KMS-11 (cell line): Measurements from ENCODE around the gene ZDHHC16.
A peak's percentile ranks its signal among the peaks of the same experiment; 100 is the strongest.
"Not testable (repeated sequence)": the region's sequence is repeated elsewhere in the genome, so short reads cannot be mapped to it uniquely, and the experiment has no call there.

Experiments used
- H2AFZ ChIP-seq: fragments of 200-600 bp; sonication (generic); 2 replicates; pipeline ENCODE4 v1.6.1; 2016; ENCODE audit warnings: antibody characterized with exemption, mixed run types, low read depth
- H3K27ac ChIP-seq: fragments of 200-600 bp; sonication (generic); 2 replicates; pipeline ENCODE4 v1.6.1; 2016; ENCODE audit warnings: mild to moderate bottlenecking, mixed run types
- H3K27me3 ChIP-seq: fragments of 200-600 bp; sonication (generic); 2 replicates; pipeline ENCODE4 v1.6.1; 2017; ENCODE audit warnings: mild to moderate bottlenecking, low read depth, mixed run types, moderate library complexity; ENCODE audit not compliant: insufficient read depth
- H3K36me3 ChIP-seq: fragments of 200-600 bp; sonication (generic); 2 replicates; pipeline ENCODE4 v1.6.1; 2017; ENCODE audit warnings: mild to moderate bottlenecking, mixed run types; ENCODE audit not compliant: insufficient read depth
- H3K4me1 ChIP-seq: fragments of 200-600 bp; sonication (generic); 2 replicates; pipeline ENCODE4 v1.6.1; 2016; ENCODE audit warnings: mild to moderate bottlenecking, low read depth, mixed run types; ENCODE audit not compliant: poor library complexity, severe bottlenecking
- H3K4me2 ChIP-seq: fragments of 200-600 bp; sonication (generic); 2 replicates; pipeline ENCODE4 v1.7.0; 2016; ENCODE audit warnings: mild to moderate bottlenecking, mixed run types
- H3K4me3 ChIP-seq: fragments of 200-600 bp; sonication (generic); IDR thresholded peaks from 2 replicates; pipeline ENCODE4 v1.6.1; 2017; ENCODE audit warnings: low read depth, low read length, mixed read lengths; ENCODE audit not compliant: insufficient read depth
- H3K79me2 ChIP-seq: fragments of 200-600 bp; sonication (generic); 2 replicates; pipeline ENCODE4 v1.6.1; 2016; ENCODE audit warnings: low read depth, mixed run types; ENCODE audit not compliant: insufficient read depth
- H3K9ac ChIP-seq: fragments of 200-600 bp; sonication (generic); 2 replicates; pipeline ENCODE4 v1.6.1; 2016; ENCODE audit warnings: mild to moderate bottlenecking, mixed run types
- H4K20me1 ChIP-seq: fragments of 200-600 bp; sonication (generic); 2 replicates; pipeline ENCODE4 v1.6.1; 2016; ENCODE audit warnings: mild to moderate bottlenecking, mixed run types; ENCODE audit not compliant: insufficient read depth
- TF ChIP-seq, protein P1 (sequence below): fragments of 200-600 bp; sonication (generic); conservative IDR thresholded peaks from 2 replicates; pipeline ENCODE4 v1.6.1; 2017; ENCODE audit warnings: low read depth, mild to moderate bottlenecking, antibody characterized with exemption, low read length, moderate library complexity, mixed read lengths

ZDHHC16 gene

DNA sequence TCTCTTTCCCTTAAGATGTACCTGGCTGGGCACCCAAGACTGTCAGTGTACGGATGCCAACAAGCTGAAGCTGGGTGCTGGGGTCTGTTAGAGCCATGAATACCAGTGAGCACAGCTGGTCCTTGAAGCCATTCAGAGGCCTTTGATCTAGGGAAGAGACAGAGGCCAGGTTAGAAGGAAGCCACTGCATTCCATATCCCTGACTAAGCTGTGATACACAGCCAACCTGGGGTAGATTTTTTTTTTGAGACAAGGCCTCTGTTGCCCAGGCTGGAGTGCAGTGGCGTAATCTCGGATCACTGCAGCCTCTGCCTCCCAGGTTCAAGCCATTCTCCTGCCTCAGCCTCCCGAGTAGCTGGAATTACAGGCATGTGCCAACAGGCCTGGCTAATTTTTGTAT lies 20.8 kb downstream of the ZDHHC16 start:
- Histone ChIP-seq H3K27me3 (no peaks in the 10 kb centered on the region), H3K4me2 (no peak overlapping the region; the same call in 1 of the 2 replicates), H3K36me3 (peaks cover 7% of the 10 kb centered on the region), H3K4me1 (peaks cover 87% of the 10 kb centered on the region), H3K79me2 (no peaks in the 10 kb centered on the region; the same call in 1 of the 2 replicates), H2AFZ (no peak overlapping the region), H4K20me1 (no peaks in the 10 kb centered on the region), H3K9ac (no peak overlapping the region), H3K4me3 (no peak overlapping the region), H3K27ac (no peak overlapping the region; the same call in 1 of the 2 replicates)
- TF ChIP-seq, protein P1, sequence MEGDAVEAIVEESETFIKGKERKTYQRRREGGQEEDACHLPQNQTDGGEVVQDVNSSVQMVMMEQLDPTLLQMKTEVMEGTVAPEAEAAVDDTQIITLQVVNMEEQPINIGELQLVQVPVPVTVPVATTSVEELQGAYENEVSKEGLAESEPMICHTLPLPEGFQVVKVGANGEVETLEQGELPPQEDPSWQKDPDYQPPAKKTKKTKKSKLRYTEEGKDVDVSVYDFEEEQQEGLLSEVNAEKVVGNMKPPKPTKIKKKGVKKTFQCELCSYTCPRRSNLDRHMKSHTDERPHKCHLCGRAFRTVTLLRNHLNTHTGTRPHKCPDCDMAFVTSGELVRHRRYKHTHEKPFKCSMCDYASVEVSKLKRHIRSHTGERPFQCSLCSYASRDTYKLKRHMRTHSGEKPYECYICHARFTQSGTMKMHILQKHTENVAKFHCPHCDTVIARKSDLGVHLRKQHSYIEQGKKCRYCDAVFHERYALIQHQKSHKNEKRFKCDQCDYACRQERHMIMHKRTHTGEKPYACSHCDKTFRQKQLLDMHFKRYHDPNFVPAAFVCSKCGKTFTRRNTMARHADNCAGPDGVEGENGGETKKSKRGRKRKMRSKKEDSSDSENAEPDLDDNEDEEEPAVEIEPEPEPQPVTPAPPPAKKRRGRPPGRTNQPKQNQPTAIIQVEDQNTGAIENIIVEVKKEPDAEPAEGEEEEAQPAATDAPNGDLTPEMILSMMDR, result no peak

DNA sequence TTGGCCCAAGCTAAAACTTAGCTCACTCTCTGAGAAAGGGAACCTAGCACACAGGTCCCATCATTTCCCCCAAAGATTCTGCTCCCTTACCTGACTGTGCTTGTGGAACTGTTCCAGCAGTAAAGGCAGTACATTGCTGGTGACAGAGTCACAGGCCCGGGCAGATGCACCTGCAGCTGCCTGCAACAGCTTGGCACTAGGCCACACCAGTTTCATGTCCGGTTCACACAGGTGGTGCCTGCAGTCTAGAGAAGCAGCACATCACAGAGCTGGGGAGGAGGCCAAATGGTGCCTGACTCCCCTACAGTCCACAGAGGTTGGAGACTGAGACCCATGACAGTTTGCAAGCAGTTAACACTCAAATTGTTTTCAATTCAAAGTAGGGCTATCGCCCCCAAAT lies 22.2 kb downstream of the ZDHHC16 start:
- Histone ChIP-seq H3K4me3 (no peak overlapping the region), H3K36me3 (peaks cover 7% of the 10 kb centered on the region), H3K79me2 (no peaks in the 10 kb centered on the region; the same call in 1 of the 2 replicates), H4K20me1 (no peaks in the 10 kb centered on the region), H3K4me1 (peaks cover 76% of the 10 kb centered on the region), H3K27ac (peak overlapping the region; percentile 44; the same call in 1 of the 2 replicates), H3K9ac (no peak overlapping the region), H2AFZ (no peak overlapping the region), H3K4me2 (peak overlapping the region; percentile 37; the same call in 1 of the 2 replicates), H3K27me3 (no peaks in the 10 kb centered on the region)
- TF ChIP-seq, protein P1, result no peak

DNA sequence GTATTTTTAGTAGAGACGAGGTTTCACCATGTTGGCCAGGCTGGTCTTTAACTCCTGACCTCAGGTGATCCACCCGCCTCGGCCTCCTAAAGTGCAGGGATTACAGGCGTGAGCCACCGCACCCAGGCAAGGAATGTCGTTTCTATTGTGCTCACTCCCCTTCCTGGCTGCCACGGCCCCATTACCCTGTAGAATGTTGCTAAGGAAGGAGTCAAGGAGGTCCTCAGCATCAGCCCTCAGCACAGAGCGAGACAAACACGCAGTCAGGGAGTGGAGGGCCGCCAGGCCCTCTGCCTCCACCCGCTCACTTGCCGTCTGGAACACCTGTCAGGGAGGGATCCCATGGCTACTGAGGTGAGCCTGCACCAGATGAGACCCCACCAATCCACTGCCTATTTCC lies 22.8 kb downstream of the ZDHHC16 start:
- H3K79me2 ChIP-seq, H3K9ac ChIP-seq, H2AFZ ChIP-seq, H3K36me3 ChIP-seq, H4K20me1 ChIP-seq, H3K27me3 ChIP-seq, H3K4me3 ChIP-seq: not testable (repeated sequence)
- Histone ChIP-seq H3K27ac (peak overlapping the region; percentile 44; the same call in 1 of the 2 replicates), H3K4me2 (peak overlapping the region; percentile 37; the same call in 1 of the 2 replicates), H3K4me1 (peaks cover 70% of the 10 kb centered on the region)

DNA sequence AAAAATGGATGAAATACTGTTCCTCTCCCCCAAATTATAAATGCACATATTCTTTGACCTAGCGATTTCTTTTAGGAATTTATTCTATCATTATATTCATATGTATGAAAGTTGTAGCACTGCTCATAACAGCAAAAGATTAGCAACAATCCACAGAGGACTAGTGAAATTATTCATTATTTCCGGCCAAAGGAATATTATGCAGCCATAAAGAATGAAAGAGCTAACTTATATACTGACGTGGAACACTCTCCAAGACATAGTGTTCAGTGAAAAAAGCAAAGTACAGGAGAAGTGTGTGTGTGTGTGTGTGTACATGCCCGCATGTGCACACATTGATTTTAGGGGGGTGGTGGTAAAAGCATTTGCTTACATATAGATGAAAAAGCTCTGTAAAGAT lies 28.9 kb downstream of the ZDHHC16 start:
- no peak overlapping the region for H2AFZ ChIP-seq
- H3K79me2 ChIP-seq, result no peaks in the 10 kb centered on the region
- H3K27ac ChIP-seq, result no peak overlapping the region
- peaks cover 8% of the 10 kb centered on the region for H3K4me1 ChIP-seq
- no peaks in the 10 kb centered on the region for H3K27me3 ChIP-seq
- no peak overlapping the region for H3K4me3 ChIP-seq
- no peak overlapping the region for H3K9ac ChIP-seq
- H3K4me2 ChIP-seq, result no peak overlapping the region
- no peaks in the 10 kb centered on the region for H4K20me1 ChIP-seq
- TF ChIP-seq, protein P1, result no peak
- peaks cover 8% of the 10 kb centered on the region; the same call in 1 of the 2 replicates for H3K36me3 ChIP-seq

DNA sequence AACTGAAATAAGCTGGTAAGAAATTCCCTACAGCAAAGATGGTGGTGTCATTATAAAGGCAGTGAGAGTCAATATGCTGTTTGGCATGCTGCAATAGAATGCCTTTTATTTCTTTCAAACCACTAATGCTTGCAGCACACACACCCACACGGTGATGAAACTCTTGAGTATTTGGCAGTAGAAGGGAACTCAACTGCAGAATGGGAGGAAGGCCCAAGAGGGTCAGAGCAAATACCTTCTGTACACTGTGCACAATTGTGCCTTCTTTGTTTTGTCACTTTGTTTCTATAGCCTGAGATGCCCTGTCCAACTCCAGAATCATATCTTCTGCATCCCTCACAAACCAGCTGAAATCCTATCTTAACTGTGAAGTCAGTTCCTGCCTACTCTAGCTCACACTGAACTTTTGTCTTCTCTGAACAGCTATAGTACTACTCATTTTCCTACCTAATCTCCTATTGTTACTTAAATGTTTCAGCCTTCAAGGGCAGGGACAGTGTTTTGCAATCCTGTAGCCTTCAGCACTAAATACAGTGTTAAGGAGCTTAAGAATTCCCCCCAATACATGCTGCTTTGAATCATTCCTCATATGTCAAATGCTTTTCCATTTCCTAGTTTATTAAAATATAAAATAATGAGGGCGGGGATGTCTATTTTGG lies 30.1 kb downstream of the ZDHHC16 start:
- no peak overlapping the region for H3K4me2 ChIP-seq
- peaks cover 8% of the 10 kb centered on the region; the same call in 1 of the 2 replicates for H3K36me3 ChIP-seq

DNA sequence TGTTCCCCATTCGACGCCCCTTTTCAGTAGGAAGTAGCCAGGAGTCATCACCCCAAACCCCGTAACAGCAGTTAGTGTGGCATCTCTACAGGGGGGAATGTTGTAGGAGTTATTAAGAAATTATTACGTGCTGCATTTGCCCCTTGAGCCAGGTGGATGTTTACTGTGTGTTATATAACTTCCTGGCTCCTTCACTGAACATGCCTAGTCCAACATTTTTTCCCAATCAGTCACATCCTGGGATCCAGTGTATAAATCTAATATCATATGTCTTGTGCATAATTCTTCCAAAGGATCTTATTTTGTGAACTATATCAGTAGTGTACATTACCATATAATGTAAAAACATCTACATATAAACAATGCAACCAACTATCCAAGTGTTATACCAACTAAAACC lies 33.4 kb downstream of the ZDHHC16 start:
- H3K27ac ChIP-seq, H4K20me1 ChIP-seq, H3K9ac ChIP-seq, H3K4me1 ChIP-seq, H3K4me3 ChIP-seq, H3K36me3 ChIP-seq, H2AFZ ChIP-seq, H3K79me2 ChIP-seq, H3K27me3 ChIP-seq, H3K4me2 ChIP-seq: not testable (repeated sequence)

More for the DNA sequence above, 30.1 kb downstream of the ZDHHC16 start:
- H4K20me1 ChIP-seq, result no peaks in the 10 kb centered on the region
- TF ChIP-seq, protein P1, result no peak
- H3K27me3 ChIP-seq, result no peaks in the 10 kb centered on the region
- H2AFZ ChIP-seq, result no peak overlapping the region
- H3K9ac ChIP-seq, result no peak overlapping the region
- no peaks in the 10 kb centered on the region for H3K79me2 ChIP-seq
- H3K4me3 ChIP-seq, result no peak overlapping the region
- no peak overlapping the region for H3K27ac ChIP-seq
- H3K4me1 ChIP-seq, result no peaks in the 10 kb centered on the region
